GM23248 (cell line): ENCODE measurements around the gene FHOD3.

Source experiments
- EZH2 ChIP-seq: fragments of 200-600 bp; sonication (generic); IDR thresholded peaks from 2 replicates; pipeline ENCODE4 v1.6.1; 2018; ENCODE audit warnings: antibody characterized with exemption, mild to moderate bottlenecking; ENCODE audit not compliant: insufficient read depth, poor library complexity, severe bottlenecking
- EZH2phosphoT487 ChIP-seq: fragments of 200-600 bp; sonication (generic); IDR thresholded peaks from 2 replicates; pipeline ENCODE4 v1.6.1; 2018; ENCODE audit warnings: antibody characterized with exemption, moderate library complexity, mild to moderate bottlenecking, low read depth; ENCODE audit not compliant: insufficient read depth

GRCh38 chr18:36378205-36378604 lies 80.7 kb downstream of the FHOD3 start:
- TF ChIP-seq EZH2phosphoT487 (no peak), EZH2 (no peak)
